Epithelial cell of esophagus (primary cell): ENCODE measurements around the gene CAPG.

Experiments
- DNase-seq: peaks from one replicate; pipeline ENCODE4 v3.0.0; 2010; ENCODE audit warnings: low read depth
- H3K4me3 ChIP-seq: 2 replicates; pipeline ENCODE4 v1.5.1; 2011; ENCODE audit warnings: mild to moderate bottlenecking, low read length, control low read depth
- TF ChIP-seq, protein P1 (sequence below): IDR thresholded peaks from 2 replicates; pipeline ENCODE4 v1.5.1; 2011; ENCODE audit warnings: low read depth, mild to moderate bottlenecking, low read length, control low read depth, inconsistent platforms; ENCODE audit not compliant: insufficient read depth; ENCODE audit errors: missing control alignments

CAPG gene

DNA sequence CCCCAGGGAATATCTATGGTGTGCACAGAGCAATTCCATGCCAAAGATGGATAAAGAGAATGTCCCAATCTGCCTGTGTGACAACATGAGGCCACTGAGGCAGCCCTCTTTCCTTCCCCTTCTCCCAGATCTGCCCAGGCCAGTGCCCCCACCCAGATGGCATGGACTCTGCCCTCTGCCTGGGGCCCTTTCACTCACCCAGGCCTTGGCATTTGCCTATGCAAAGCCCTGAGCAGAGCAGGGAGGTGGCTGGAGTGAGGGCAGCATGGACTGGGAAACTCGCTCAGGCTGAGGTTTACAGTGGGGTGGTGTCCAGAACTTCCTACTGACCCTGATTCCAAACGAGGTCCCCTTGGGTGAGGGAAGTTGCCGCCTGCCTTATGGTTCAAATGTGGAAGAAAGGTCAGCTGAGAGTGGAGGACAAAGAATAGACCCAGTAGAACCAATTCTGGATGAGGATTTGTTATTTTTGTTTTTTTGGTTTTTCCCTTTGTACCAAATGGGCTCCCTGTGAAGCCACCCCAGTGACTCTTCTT lies 17.2 kb upstream of the CAPG start:
- TF ChIP-seq, protein P1, sequence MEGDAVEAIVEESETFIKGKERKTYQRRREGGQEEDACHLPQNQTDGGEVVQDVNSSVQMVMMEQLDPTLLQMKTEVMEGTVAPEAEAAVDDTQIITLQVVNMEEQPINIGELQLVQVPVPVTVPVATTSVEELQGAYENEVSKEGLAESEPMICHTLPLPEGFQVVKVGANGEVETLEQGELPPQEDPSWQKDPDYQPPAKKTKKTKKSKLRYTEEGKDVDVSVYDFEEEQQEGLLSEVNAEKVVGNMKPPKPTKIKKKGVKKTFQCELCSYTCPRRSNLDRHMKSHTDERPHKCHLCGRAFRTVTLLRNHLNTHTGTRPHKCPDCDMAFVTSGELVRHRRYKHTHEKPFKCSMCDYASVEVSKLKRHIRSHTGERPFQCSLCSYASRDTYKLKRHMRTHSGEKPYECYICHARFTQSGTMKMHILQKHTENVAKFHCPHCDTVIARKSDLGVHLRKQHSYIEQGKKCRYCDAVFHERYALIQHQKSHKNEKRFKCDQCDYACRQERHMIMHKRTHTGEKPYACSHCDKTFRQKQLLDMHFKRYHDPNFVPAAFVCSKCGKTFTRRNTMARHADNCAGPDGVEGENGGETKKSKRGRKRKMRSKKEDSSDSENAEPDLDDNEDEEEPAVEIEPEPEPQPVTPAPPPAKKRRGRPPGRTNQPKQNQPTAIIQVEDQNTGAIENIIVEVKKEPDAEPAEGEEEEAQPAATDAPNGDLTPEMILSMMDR, result no peak
- no peak overlapping the region for H3K4me3 ChIP-seq
- DNase-seq, result no peak

GRCh38 chr2:85425588-85425987 lies 15.4 kb upstream of the CAPG start:
- no peak overlapping the region for H3K4me3 ChIP-seq
- DNase-seq, result no peak
- TF ChIP-seq, protein P1, result no peak

DNA sequence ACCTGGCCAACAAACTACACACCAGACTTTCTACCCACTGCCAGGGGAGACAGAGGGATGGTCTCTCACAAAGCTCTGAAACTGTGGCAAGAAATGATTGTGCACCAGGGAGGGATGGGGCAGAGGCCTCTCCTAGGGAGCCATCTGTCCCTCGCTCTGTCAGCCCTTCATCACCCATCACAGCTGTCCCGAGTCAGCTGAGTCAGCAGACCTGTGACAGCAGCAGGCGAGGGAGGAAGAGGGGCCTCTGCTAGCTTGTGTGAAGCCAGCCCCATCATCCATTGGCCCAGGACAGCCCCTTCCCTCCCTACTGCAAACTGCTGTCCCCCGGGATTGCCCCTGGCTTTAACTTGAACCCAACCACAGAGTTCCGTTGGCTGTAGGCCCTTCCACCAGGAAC lies 13.4 kb upstream of the CAPG start:
- no peak overlapping the region for H3K4me3 ChIP-seq
- TF ChIP-seq, protein P1, result no peak
- DNase-seq, result no peak

GRCh38 chr2:85422072-85422457 lies 11.9 kb upstream of the CAPG start:
- DNase-seq, result no peak
- TF ChIP-seq, protein P1, result no peak
- no peak overlapping the region for H3K4me3 ChIP-seq

GRCh38 chr2:85421260-85422071 lies 11.3 kb upstream of the CAPG start:
- no peak overlapping the region for H3K4me3 ChIP-seq
- peak; percentile 88 for DNase-seq

GRCh38 chr2:85420536-85421259 lies 10.5 kb upstream of the CAPG start:
- TF ChIP-seq, protein P1, result peak; percentile 98
- DNase-seq, result peak; percentile 65
- no peak overlapping the region for H3K4me3 ChIP-seq

More at GRCh38 chr2:85421260-85422071, 11.3 kb upstream of the CAPG start:
- TF ChIP-seq, protein P1, result no peak
